OCI-M1 (cell line): ENCODE measurements around the gene RAD23A.
A peak's percentile ranks its signal among the peaks of the same experiment; 100 is the strongest.
"Not testable (repeated sequence)": the region's sequence is repeated elsewhere in the genome, so short reads cannot be mapped to it uniquely, and the experiment has no call there.

Source experiments
- DNase-seq: peaks from one replicate; lab custom pipeline; 2025; lab: John Stamatoyannopoulos, UW

RAD23A gene

DNA sequence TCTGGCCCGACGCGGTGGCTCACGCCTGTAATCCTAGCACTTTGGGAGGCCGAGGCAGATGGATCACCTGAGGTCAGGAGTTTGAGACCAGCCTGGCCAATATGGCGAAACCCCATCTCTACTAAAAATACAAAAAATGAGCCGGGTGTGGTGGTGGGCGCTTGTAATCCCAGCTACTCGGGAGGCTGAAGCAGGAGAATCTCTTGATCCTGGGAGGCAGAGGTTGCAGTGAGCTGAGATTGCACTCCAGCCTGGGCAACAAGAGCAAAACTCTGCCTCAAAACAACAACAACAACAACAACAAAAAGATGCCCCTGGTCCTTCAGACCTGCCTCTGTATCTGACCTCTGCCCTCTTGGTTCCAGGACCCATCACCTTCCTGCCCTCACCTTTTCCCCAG is 9.9 kb downstream of the RAD23A start:
- DNase-seq = not testable (repeated sequence)

DNA sequence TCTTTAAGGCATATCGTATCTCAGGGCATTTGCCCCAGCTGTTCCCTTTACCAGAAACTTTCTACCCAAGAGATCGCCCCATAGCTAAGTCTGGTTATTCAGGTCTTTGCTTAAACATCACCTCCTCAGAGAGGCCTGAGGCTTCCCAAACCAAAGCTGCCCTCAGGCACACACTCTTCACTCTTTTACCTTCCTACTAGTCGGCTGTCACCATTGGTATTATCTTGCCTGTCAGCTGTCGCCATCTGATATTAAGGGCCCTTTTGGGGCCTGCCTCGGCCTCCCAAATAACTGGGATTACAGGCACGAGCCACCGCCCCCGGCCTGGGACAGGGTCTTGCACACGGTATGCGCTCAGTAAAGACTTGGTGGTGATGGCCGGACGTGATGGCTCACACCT is 10.3 kb downstream of the RAD23A start:
- no peak for DNase-seq

DNA sequence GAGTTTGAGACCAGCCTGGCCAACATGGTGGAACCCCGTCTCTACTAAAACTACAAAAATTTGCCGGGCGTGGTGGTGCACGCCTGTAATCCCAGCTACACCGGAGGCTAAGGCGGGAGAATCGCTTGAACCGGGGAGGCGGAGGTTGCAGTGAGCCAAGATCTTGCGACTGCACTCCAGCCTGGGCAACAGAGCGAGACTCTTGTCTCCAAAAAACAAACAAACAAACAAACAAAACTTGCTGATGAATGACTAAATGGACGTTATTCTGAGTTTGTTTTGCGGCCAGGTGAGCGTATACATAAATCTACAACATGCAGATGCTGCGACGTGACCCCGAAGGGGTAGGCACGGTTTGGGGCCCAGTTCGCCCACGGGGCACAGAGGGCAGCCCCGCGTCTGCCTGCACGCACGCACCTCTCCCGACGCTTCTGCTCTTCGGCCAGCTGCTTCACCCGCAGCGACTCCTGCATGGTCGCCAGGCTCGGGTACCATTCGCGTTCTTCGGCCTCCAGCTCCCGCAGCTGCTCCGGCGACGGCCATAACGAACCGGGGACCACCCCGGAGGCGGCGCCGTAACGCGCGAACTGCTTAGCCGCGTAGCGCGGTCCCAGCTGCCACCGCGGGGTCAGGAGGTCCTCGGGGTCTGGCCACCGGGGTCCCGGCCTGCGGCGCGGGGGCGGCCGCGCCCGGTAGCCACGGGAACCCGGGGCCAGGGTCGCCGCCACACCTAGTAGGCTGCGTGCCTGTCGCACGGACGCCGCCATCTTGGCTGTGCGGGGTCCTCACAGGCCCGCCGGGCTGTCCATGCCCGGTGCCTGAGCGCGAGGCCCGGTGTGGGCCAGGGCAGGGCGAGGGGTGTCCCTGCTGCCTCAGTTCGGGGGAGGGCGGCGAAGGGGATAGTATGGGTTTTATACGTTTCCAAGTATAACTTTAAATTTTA is 11.1 kb downstream of the RAD23A start, which contains the start of gene GADD45GIP1:
GADD45GIP1 (minus strand) TSS at position 778 of the 943 bp plus-strand sequence; CDS start at position 767, 11 bp downstream.
- peak; percentile 80 for DNase-seq

DNA sequence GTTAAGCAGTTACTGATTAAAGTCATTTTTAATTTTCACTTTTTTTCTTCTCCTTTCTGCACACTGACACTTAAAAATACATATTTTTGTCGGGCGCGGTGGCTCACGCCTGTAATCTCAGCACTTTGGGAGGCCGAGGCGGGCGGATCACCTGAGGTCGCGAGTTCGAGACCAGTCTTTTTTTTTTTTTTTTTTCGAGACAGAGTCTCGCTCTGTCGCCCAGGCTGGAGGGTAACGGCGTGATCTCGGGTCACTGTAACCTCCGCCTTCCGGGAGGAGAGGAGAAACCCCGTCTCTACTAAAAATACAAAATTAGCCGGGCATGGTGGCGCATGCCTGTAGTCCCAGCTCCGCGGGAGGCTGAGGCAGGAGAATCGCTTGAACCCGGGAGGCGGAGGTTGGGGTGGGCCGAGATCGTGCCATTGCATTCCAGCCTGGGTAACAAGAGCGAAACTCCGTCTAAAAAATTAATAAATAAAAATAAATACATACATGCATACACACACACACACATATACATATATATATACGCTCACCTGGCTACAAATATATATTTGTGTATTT is 11.8 kb downstream of the RAD23A start:
- DNase-seq = not testable (repeated sequence)

DNA sequence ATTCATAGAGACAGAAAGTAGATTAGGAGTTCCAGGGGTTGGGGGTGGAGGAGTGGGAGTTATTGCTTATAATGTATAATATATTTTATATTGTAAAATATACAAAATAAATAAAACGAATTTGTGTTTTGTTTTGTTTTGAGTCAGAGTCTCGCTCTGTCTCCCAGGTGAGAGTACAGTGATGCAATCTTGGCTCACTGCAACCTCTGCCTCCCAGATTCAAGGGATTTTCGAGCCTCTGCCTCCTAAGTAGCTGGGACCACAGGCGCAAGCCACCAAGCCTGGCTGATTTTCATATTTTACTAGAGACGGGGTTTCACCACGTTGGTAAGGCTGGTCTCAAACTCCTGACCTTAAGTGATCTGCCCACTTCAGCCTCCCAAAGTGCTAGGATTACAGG is 13.8 kb downstream of the RAD23A start:
- no peak for DNase-seq

DNA sequence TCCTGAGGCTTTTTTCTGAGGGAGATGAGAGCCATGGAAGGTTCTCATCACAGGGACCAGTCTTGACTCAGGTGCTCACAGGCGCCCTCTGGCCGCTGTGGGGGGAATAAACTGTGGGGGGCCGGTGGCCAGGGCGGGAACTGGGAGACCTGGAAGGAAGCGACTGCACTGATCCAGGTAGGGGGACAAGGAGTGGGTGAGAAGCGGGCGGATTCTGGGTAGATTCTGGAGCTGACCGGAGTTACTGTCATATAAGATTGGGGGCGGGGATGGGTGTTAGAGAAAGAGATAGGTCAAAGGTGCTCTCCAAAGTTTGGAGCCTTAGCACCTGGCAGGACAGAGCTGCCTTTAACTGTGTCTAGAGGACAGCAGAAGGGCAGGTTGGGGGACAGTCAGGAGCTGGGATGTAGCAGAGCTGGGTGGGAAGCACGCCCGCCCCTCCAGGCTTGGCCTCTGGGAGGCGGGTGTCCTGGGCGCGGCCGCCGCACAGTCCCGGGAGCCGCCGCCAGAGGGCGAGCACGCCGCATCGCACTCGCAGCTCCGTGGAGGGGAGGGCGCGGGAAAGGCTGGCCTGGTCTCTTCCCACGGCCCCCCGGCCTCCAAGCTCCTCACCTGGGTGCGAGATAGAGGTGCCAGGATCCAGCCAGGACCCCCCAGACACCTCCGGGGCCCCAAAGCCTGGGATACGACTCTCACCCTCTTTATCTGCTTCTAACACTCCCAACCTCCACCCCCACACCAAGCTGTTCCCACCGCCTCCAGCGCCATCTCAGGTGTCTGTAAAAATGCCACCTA is 19.6 kb downstream of the RAD23A start:
- peak; percentile 80 for DNase-seq

DNA sequence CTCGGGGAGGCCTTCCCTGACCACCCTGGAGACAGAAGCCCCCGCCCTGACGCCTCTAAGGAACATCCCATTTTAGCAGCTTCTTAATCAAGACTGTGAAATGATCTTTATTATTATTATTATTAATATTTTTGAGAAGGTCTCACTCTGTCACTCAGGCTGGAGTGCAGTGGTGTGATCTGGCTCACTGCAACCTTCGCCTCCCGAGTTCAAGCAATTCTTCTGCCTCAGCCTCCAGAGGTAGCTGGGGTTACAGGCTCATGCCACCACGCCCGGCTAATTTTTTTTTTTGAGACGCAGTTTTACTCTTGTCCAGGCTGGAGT is 20.1 kb downstream of the RAD23A start:
- no peak for DNase-seq

DNA sequence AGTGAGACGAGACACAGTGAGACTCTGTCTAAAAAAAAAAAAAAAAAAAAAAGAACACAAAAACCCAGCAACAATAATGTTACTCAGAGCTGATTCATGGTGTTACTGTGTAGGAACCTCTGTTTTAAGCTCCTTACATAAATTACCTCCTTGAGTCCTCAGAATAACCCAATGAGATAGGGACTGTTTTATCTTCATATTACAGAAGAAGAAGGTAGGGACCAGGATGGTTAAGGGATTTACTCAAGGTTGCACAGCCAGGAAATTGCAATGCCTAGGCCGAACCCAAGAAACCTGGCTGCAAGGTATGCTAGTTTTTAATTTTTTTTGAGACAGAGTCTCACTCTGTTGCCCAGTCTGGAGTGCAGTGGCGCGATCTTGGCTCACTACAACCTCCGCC is 22.2 kb downstream of the RAD23A start:
- DNase-seq = no peak

DNA sequence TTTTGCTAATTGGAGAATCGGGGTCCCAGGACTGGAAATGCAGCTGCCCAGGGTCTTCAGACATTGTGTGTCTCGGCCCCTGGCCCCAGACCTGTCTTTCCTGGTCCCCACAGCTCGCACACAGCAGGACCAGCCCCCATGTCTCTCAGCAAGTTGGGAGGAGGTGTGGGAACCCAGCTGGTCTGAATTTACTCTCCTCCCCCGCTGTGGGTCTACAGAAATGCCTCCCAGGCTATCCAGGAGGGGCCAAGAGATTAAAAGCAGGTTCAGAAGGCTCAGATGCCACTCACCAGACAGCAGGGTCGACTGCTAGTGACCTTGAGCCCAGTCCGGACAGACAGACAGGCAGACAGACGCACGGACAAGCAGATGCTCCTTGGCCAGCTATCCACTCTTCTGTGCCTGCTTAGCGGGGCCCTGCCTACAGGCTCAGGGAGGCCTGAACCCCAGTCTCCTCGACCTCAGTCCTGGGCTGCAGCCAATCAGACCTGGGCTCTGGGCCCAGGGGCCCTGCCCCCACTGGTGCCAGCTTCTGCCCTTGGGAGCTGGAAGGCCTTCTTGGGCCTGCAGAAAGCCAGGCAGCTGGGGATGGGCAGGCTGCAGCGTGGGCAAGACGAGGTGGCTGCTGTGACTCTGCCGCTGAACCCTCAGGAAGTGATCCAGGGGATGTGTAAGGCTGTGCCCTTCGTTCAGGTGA is 23.8 kb downstream of the RAD23A start, which contains the start of gene DAND5:
DAND5 (plus strand) TSS at position 285 of the 697 bp plus-strand sequence; CDS start at position 370, 85 bp downstream.
- no peak for DNase-seq

DNA sequence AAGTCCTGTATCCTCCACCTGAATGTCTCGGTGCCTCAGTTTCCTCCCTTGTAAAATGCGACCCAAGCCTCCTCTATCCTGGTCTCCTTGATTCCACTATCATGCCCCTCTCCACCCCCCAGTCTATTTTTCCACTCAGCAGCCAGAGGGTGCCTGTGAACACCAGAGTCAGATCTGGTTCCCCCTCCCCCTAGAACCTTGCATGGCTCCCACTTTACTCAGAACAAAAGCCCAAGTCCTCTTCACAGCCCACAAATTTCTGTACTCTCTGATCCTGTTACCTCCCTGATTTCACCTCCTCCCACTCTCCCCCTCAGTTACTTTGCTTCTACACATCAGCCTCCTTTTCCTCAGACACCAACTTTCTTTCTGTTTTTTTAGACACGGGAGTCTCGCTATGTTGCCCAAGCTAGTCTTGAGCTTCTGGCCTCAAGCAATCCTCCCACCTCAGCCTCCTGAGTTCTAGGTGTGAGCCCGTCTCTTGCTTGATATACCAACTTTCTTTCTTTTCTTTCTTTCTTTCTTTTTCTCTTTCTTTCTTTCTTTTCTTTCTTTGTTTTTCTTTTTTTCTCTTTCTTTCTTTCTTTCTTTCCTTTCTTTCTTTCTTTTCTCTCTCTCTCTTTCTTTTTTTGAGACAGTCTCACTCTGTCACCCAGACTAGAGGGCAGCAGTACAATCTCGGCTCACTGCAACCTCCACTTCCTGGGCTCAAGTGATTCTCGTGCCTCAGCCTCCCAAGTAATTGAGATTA is 24.6 kb downstream of the RAD23A start:
- DNase-seq = no peak

DNA sequence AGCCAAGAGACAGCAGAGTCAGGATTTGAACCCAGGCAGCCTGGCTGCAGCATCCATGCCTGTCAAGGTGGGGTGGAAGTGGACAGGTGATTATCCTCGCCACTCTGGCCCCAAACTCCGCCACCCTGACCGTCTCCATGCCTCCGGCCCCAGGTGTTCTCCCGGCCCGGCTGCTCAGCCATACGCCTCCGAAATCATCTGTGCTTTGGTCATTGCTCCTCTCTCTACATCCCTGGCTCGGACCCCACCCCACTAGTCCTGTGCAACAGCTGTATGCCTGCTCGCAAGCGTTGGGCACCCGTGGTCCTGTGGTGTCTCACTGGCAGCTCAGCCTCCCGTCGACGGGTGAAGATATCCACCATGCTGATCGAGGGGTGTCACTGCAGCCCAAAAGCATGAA is 27.6 kb downstream of the RAD23A start:
- DNase-seq = no peak

DNA sequence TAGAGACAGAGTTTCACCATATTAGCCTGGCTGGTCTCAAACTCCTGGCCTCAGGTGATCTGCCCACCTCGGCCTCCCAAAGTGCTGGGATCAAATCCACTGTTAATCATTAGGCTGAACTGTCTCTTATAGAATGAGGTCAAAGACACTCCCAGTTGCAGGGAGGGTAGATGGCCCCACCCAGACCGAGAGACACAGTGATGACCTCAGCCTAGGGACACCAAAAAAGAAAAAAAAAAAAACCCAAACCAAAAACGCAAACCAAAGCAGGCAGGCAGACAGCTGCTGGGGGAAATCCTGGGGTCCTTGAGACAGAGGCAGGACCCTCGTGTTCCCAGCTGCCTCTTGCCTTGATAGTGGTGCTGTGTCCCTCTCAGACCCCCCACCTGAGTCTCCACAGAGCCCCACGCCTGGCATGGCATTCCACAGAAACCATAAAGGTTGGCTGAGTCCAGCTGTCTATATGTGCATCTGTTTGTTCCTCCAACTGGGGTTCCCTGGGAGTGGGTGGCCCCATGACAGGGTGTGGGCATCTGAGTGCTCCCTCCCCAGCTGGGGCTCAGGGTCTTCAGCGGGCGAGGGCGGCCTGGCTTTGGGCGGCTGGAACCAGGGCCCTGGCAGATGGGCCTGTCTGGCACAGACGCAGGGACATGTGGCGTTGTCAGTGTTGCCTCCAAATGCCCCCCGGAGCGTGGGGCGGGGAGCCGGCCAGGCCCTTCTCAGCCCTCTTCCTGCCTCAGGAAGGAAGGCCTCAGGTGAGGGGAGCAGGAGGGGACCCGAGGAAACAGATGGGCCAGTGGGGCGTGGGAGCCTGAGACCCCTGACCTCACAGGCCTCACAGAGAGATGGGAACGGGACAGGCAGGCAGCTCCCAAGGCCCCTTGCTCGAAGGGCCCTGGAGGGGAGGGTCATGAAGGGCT is 28.9 kb downstream of the RAD23A start:
- DNase-seq = no peak

DNA sequence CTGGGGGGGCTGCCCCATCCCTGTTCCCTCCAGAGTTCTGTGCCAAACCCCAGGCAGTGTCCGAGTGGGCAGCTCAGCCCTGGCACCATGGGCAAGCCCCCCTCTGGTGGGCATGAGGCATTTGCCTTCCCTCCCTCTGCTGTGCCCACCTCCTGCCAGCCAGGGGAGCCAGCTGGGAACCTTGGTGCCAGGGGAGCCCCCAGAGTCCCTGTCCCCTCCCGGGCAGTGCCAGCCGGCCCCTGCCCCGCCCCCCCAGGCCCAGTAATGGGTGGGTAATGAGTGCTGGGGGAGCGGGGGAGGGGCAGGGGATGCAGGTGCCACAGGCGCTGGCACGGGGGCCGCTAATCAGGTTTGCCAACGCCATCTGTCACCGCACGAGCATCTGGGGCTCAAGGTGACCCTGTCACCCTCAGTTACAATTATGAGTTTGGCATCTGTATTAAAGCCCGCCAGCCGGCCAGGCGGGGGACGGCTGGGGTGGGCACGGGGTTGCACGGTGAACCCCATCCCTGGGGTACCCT is 29.6 kb downstream of the RAD23A start:
- no peak for DNase-seq

DNA sequence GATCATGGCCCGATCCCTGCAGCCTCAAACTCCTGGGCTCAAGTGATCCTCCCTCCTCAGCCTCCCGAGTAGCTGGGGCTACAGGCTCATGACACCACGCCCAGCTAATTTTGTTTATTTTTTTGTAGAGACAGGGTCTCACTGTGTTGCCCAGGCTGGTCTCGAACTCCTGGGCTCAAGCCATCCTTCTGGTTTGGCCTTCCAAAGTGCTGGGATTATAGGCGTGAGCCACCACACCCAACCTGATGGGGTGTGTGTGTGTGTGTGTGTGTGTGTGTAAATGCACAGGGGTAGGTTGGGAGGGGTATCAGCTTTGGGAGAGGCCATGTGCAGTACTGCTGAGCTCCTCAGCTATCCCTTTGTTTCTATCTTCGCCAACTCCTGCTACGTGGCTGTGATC is 30.4 kb downstream of the RAD23A start:
- not testable (repeated sequence) for DNase-seq

DNA sequence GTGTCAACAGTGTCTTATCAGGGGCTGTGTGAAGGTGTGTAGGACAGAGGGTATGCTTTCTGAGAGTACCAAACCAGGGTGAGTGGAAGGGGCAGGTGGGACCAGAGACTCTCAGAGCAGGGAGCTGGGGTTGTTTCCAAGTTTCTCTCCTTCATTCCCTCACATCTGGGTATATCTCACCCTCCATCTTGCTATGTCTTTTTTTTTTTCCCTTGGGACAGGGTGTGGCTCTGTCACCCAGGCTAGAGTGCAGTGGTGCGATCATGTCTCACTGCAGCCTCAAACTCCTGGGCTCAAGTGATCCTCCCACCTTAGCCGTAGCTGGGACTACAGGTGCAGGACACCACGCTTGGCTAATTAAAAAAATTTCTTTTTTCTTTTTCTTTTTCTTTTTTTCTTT is 34.3 kb downstream of the RAD23A start:
- no peak for DNase-seq

DNA sequence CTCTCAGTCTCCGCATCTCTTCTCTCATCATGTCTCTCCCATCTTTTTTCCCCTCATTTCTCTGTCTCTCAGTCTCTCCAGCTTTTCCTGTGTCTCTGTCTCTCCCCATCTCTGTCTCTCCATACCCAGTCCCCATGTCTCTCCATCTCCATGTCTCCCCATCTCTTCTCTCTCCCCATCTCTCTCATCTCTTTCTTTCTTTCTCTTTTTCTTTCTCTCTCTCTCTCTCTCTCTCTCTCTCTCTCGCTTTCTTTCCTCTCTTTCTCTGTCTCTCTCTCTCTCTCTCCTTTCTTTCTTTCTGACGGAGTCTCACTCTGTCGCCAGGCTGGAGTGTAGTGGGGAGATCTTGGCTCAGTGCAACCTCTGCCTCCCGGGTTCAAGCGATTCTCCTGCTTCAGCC is 37.0 kb downstream of the RAD23A start:
- no peak for DNase-seq

DNA sequence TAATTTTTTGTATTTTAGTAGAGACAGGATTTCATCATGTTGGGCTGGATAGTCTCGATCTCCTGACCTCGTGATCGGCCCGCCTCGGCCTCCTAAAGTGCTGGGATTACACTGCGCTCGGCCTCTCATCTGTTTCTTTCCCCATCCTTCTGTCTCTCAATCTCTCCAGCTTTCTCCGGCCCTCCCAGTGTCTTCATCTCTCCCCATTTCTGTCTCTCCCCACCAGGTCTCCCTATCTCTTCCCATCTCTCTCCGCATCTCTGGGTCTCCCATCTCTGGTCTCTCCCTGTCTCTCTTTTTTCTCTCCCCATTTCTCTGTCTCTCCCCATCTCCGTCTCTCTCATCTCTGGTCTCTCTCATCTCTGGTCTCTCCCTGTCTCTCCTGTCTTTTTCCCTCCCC is 37.4 kb downstream of the RAD23A start:
- no peak for DNase-seq

DNA sequence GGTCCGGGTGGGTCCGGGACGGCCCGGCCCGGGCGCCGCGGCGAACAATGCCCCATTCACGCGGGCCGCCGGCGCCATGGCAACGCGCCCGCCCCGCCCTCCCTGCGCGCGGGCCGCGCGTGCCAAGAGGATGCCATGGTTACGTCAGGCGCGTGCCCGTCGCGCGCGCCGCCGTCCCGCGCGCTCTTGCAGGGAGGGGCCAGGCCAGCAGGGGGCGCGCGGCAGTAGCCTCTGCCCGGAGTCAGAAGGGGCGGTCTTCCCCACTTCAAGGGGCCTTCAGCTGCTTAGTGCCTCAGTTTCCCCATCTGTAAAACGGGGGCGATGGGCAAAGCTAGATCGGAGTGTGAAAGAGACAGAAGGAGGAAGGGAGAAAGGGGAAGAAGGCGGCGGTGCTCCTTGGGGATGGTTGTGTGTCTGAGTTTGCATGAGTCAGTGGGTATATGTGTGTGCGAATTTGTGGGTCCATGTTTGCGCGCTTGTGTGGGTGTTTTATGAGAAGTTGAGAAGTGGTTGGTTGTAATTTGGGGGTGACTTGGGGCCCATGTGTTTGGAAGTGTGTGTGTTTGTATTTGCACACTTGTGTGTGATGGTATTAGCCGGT is 38.0 kb downstream of the RAD23A start:
- DNase-seq = peak; percentile 67

DNA sequence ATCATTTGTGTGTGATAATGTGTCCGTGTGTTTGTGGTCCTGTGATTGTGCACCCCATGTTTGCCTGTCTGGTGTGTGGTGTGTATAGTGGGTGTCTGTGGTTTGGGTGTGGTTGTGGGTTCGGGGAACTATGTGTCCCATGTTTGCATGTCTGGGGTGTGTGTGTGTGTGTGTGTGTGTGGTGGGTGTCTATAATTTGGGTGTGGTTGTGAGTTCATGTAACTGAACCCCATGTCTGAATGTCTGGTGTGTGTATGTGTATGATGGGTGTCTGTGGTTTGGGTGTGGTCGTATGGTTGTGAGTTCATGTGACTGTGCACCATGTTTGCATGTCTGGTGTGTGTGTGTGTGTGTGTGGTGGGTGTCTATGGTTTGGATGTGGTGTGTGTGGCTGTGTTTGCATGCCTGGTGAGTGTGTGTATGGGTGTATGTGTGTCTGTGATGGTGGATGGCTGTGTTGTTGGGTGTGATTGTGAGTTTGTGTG is 38.5 kb downstream of the RAD23A start:
- no peak for DNase-seq
